ENCODE results near the gene CCDC32.

DNA sequence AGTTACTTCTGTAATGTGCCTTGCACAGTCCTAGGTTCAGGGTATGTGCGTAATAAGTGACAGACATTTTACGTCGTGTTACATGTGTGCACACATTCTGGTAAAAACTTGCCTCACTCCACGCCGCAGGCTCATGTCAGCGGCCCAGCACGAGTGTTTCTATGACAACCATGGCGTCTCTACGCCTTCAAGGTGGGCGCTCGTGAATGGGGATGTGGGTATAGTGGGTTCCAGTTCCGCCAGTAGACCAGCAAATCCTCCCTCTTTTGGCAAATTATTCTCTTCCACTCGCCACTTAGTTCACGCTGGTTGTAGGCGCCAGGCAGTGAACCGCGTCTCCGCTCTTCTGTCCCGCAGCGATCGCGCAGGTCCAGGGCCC is 53.8 kb downstream of the CCDC32 start:
- TF ChIP-seq EZH2 (IDR thresholded peaks at IDR 0.05; ENCODE audit: low read length, missing control alignments), result no peak
- TF ChIP-seq, protein P1, sequence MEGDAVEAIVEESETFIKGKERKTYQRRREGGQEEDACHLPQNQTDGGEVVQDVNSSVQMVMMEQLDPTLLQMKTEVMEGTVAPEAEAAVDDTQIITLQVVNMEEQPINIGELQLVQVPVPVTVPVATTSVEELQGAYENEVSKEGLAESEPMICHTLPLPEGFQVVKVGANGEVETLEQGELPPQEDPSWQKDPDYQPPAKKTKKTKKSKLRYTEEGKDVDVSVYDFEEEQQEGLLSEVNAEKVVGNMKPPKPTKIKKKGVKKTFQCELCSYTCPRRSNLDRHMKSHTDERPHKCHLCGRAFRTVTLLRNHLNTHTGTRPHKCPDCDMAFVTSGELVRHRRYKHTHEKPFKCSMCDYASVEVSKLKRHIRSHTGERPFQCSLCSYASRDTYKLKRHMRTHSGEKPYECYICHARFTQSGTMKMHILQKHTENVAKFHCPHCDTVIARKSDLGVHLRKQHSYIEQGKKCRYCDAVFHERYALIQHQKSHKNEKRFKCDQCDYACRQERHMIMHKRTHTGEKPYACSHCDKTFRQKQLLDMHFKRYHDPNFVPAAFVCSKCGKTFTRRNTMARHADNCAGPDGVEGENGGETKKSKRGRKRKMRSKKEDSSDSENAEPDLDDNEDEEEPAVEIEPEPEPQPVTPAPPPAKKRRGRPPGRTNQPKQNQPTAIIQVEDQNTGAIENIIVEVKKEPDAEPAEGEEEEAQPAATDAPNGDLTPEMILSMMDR (conservative IDR thresholded peaks at IDR 0.05 in 1 of 2, IDR thresholded peaks at IDR 0.05 in 1 of 2; ENCODE audit: low read depth in 1 of 2, low read length in 2 of 2), result no peak
